Ovary (tissue), 10 donors: ENCODE results near the gene FRG1. TPM values are rescaled to one million over a fixed set of nuclear protein-coding genes. Genes with fewer than 3 reads are reported as not detected.
"Not testable (repeated sequence)": the region's sequence is repeated elsewhere in the genome, so short reads cannot be mapped to it uniquely, and the experiment has no call there.

Experiments
- DNase-seq, 5 donors: peaks; one replicate each; pipeline ENCODE4 v3.0.0-alpha.2; 2019 to 2020
- H3K27ac ChIP-seq, 2 donors: fragments of 200-600 bp; one replicate each; pipeline versions ENCODE4 v1.5.1 to v1.8.0; 2019 to 2022
- H3K27me3 ChIP-seq: fragments of 200-600 bp; one replicate; pipeline ENCODE4 v1.8.0; 2022
- H3K36me3 ChIP-seq: fragments of 200-600 bp; sonication (generic); one replicate; pipeline ENCODE4 v1.5.1; 2019
- H3K4me1 ChIP-seq: one replicate; pipeline ENCODE4 v1.8.1; 2013; ENCODE audit warnings: mild to moderate bottlenecking, moderate library complexity; ENCODE audit not compliant: insufficient read depth
- H3K4me3 ChIP-seq: fragments of 200-600 bp; sonication (generic); one replicate; pipeline ENCODE4 v1.5.1; 2017
- H3K9me3 ChIP-seq, 2 donors: fragments of 200-600 bp in 1 of 2; sonication (generic) in 1 of 2; one replicate each; pipeline versions ENCODE4 v1.5.1 to v1.8.1; 2013 to 2019; ENCODE audit warnings: mild to moderate bottlenecking in 1 of 2, moderate library complexity in 1 of 2
- EP300 ChIP-seq: sonication (generic); formaldehyde crosslinking; IDR thresholded peaks from one replicate; pipeline ENCODE4 v1.6.1; 2017; ENCODE audit warnings: antibody characterized with exemption
- POLR2A ChIP-seq: fragments of 450-650 bp; IDR thresholded peaks from one replicate; pipeline ENCODE4 v1.6.1; 2017; ENCODE audit warnings: antibody characterized with exemption, mild to moderate bottlenecking, moderate library complexity
- WGBS, 3 donors: extraction: QIAGEN DNeasy Blood & Tissue Kit in 1 of 3; methylation state at CpG; one replicate each; pipeline versions ENCODE4 v1.1.5 to v1.1.7; 2013 to 2017; 5-methylcytosine and 5-hydroxymethylcytosine counted together
- intact Hi-C, 4 donors: fragments of 100-400 bp; cut with DNase I; formaldehyde crosslinking; loops; one replicate each; pipeline versions ENCODE4 v1.11.0 to v1.15.1; 2022 to 2023
- long read RNA-seq, 3 donors: library from polyadenylated mRNA in 2 of 3; unstranded in 2 of 3; transcript quantifications; one replicate each; pipeline ENCODE4 v2.0.0 and lab custom pipeline, GENCODE V29; 2021 to 2026
- polyA plus RNA-seq, 2 donors: library from polyadenylated mRNA; stranded (reverse); fragments of 200-250 nt in 1 of 2; fragments of 350-450 nt in 1 of 2; fragmentation: Illumina TruSeq in 1 of 2; extraction: RNeasy Lipid Tissue Mini Kit (QIAGEN cat#74804) in 1 of 2; gene quantifications; one replicate each; pipeline ENCODE4 v1.2.3, GENCODE V29; 2013 to 2014
- total RNA-seq, 7 donors: library from RNA; depleted of rRNA in 2 of 7; stranded (reverse); fragments of >200 nt in 2 of 7; fragmentation: NEBNext Ultra II Directional in 3 of 7; extraction: Animal tissue kit (Norgen Biotek cat#: 25700) in 3 of 7; gene quantifications; one replicate each; pipeline versions ENCODE4 v1.1.0 to v1.2.4, GENCODE V29; 2016 to 2023
- TF ChIP-seq, protein P1 (sequence below), 3 donors: fragments of 450-650 bp in 2 of 3; fragments of 200-600 bp in 1 of 3; IDR thresholded peaks; one replicate each; pipeline versions ENCODE4 v1.5.1 to v1.8.0; 2016 to 2022; ENCODE audit warnings: antibody characterized with exemption in 3 of 3, mild to moderate bottlenecking in 1 of 3
- donor health status: DM: no; HTN: no; CAD: no; lungs with moderate emphysema.
- donor health status: DM: no; HTN: no; CAD: no.
- donor health status: Bipolar disorder and iron deficiency.
- donor health status: DM: yes; HTN: yes; CAD: no.
- donor health status: DM: no; HTN: no; CAD: no.
- donor health status: DM: yes; HTN: yes; CAD: no.

Gene FRG1
- 10 to 100 TPM; 35.0 to 49.8 (median 41.8) TPM for total RNA-seq
- polyA plus RNA-seq = 10 to 100 TPM; 52.0 to 68.7 TPM
- long read RNA-seq, donor 1, transcript FRG1-201 (9 exons, 1,074 nt) = major isoform, 11 of 14 reads
- long read RNA-seq, donor 1, partial matches to known transcripts = 1 of 14 reads
- long read RNA-seq, donor 1, other reads (novel, unspliced or antisense) = 2 of 14 reads
- long read RNA-seq, donor 2, transcript FRG1-201 (9 exons, 1,074 nt) = major isoform, 21 of 31 reads
- long read RNA-seq, donor 2, partial matches to known transcripts = 9 of 31 reads
- long read RNA-seq, donor 2, other reads (novel, unspliced or antisense) = 0 of 31 reads
- long read RNA-seq, donor 3, transcript FRG1-201 (9 exons, 1,074 nt) = major isoform, 28 of 32 reads
- long read RNA-seq, donor 3, partial matches to known transcripts = 2 of 32 reads
- long read RNA-seq, donor 3, other reads (novel, unspliced or antisense) = 2 of 32 reads

DNA sequence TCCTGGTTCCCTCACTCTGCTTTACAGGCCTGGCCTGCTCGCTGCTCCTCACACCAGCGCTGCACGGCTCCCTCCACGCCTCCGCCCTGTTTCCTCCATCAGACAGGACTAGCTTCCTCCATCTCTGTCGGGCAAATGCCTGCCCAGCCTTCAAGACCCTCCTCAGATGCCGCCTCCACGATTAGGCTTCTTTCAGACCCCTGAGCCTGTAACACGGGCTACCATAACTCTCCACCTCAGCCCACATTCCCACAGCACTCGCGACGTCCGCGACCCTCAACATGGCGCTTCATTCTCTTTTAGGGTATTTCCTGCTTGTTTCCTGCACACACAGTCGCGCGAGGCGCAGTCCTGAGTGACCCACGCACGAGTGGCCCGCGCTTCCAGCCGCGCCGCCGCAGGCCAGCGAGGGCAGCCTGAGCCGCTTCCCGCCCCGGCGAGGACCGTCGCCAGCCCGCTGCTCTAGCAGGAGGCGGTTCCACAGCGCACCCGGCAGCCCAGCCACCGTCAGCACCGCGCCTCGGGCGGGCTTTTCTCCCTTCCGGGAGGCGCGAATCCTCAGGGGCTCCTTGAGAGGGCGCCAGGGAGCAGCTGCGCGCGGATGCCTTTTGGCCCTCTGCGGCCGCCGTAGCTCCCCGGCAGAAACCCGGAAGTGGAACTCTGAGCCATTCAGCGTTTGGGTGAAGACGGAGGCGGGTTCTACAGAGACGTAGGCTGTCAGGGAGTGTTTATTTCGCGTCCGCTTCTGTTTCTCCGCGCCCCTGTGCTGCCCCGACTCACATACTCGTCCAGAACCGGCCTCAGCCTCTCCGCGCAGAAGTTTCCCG is at the start of gene FRG1:
Gene FRG1, plus strand, starts transcription at position 695 of the 827 bp plus-strand sequence. CDS start 138 bp downstream, outside the sequence.
- Histone ChIP-seq H3K4me3 (peak within 1 kb of the TSS; percentile 84), H3K4me1 (peaks cover 3% of the 10 kb centered on the region), H3K27ac (peak within 1 kb of the TSS; percentile 39 to 45), H3K9me3 (no peaks in the 10 kb centered on the region), H3K27me3 (no peaks in the 10 kb centered on the region), H3K36me3 (no peaks in the 10 kb centered on the region)
- peak; percentile 93 to 98 (median 95) for DNase-seq
- WGBS, 3 donors = 5 to 7% (median 6%) methylated on average over 70 of the region's 70 CpGs
- TF ChIP-seq, protein P1, sequence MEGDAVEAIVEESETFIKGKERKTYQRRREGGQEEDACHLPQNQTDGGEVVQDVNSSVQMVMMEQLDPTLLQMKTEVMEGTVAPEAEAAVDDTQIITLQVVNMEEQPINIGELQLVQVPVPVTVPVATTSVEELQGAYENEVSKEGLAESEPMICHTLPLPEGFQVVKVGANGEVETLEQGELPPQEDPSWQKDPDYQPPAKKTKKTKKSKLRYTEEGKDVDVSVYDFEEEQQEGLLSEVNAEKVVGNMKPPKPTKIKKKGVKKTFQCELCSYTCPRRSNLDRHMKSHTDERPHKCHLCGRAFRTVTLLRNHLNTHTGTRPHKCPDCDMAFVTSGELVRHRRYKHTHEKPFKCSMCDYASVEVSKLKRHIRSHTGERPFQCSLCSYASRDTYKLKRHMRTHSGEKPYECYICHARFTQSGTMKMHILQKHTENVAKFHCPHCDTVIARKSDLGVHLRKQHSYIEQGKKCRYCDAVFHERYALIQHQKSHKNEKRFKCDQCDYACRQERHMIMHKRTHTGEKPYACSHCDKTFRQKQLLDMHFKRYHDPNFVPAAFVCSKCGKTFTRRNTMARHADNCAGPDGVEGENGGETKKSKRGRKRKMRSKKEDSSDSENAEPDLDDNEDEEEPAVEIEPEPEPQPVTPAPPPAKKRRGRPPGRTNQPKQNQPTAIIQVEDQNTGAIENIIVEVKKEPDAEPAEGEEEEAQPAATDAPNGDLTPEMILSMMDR (IDR thresholded peaks at IDR 0.05) = peak; percentile 91 to 96 (median 94)
- peak; percentile 50 for TF ChIP-seq EP300
- TF ChIP-seq POLR2A = no peak
- intact Hi-C loops = no loop called here

DNA sequence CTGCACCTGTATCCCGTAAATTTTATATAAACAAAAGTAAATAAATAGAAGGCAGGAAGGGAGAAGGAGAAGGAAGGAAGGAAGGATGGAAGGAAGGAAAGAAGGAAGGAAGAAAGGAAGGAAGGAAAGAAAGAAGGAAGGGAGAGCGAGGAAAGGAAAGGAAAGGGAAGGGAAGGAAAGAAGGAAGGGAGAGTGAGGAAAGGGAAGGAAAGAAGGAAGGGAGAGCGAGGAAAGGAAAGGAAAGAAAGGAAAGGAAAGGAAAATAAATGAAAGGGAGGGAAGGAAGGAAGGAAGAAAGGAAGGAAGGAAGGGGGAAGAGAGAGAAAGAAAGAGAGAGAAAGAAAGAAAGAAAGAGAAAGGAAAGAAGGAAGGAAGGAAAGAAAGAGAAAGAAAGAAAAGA is 43.0 kb upstream of the FRG1 start:
- no peak for TF ChIP-seq POLR2A
- TF ChIP-seq, protein P1 (IDR thresholded peaks at IDR 0.05) = no peak
- TF ChIP-seq EP300 = no peak
- no peaks in the 10 kb centered on the region for H3K27me3 ChIP-seq
- H3K4me3 ChIP-seq = no peak overlapping the region
- WGBS, 3 donors = 85 to 91% (median 91%) methylated on average over 3 of the region's 3 CpGs
- no peak for DNase-seq
- H3K4me1 ChIP-seq = no peaks in the 10 kb centered on the region
- intact Hi-C loops = no loop called here
- H3K27ac ChIP-seq = no peak overlapping the region
- H3K9me3 ChIP-seq = no peaks in the 10 kb centered on the region
- H3K36me3 ChIP-seq = no peaks in the 10 kb centered on the region

DNA sequence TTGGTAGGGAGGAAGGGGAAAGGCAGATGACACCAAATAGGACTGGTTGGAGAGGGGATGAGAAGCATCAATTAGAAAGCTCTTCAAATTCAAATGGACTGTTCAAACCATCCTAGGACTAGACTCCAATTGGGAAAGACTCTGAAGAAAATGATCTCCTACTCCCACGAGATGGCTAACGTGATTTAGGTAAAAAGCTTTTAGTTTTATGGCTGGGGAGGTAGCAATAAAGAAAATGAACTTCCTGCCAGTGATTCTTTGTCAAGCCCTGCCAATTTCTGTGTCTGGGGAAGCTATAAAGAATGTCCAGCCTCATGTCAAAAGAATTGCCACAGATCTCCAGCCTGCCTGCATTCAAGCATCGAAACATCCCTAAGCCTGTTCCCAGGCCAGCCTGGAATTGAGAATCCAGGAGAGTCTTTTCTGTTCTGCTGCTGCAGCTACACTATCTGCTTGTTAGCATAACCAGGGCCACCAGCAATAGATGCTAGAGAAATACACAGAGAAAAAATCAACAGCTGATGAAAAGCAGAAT is 41.1 kb upstream of the FRG1 start:
- H3K27me3 ChIP-seq, H3K4me3 ChIP-seq, H3K4me1 ChIP-seq, DNase-seq, H3K9me3 ChIP-seq, H3K36me3 ChIP-seq, intact Hi-C loops, H3K27ac ChIP-seq: not testable (repeated sequence)
- WGBS, 3 donors = 9 to 19% (median 16%) methylated on average over 3 of the region's 3 CpGs

DNA sequence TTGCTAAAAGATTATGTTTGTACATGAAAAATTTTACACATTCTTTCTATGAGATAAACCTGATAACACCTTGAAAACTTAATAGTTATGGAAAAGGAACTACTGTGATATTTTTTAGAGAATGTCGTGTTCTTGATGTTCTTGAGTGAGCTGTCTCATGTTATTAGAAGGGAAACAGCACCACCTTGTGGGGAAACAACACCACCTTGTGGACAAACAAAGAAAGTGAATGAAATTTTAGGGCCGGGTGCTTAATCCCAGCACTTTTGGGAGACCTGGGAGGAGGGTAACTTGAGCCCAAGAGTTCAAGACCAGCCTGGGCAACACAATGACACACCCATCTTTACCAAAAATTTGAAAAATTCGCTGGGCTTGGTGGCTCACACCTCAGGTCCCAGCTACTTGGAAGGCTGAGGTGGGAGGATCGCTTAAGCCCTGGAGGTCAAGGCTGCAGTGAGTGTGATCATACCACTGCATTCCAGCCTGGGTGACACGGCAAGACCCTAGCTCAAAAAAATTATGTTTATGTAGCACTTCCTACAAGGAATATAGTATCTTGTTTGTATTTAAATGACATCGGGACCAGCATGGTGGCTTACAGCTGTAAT is 36.1 kb upstream of the FRG1 start:
- 18 to 29% (median 23%) methylated on average over 6 of the region's 6 CpGs for WGBS, 3 donors
- H3K36me3 ChIP-seq, H3K9me3 ChIP-seq, H3K4me3 ChIP-seq, H3K27ac ChIP-seq, H3K4me1 ChIP-seq, intact Hi-C loops, H3K27me3 ChIP-seq: not testable (repeated sequence)
- peak in 4 of 5 donors; percentile 22 to 51 (median 29) for DNase-seq
- TF ChIP-seq, protein P1 (IDR thresholded peaks at IDR 0.05) = peak; percentile 19 to 71 (median 45)
